CMK (cell line): ENCODE results near the gene SELENOT.
"Not testable (repeated sequence)": the region's sequence is repeated elsewhere in the genome, so short reads cannot be mapped to it uniquely, and the experiment has no call there.

Experiments
- DNase-seq: peaks from one replicate; pipeline ENCODE4 v3.0.0-alpha.2; 2010; ENCODE audit warnings: low read depth

The SELENOT gene, protein sequence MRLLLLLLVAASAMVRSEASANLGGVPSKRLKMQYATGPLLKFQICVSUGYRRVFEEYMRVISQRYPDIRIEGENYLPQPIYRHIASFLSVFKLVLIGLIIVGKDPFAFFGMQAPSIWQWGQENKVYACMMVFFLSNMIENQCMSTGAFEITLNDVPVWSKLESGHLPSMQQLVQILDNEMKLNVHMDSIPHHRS

DNA sequence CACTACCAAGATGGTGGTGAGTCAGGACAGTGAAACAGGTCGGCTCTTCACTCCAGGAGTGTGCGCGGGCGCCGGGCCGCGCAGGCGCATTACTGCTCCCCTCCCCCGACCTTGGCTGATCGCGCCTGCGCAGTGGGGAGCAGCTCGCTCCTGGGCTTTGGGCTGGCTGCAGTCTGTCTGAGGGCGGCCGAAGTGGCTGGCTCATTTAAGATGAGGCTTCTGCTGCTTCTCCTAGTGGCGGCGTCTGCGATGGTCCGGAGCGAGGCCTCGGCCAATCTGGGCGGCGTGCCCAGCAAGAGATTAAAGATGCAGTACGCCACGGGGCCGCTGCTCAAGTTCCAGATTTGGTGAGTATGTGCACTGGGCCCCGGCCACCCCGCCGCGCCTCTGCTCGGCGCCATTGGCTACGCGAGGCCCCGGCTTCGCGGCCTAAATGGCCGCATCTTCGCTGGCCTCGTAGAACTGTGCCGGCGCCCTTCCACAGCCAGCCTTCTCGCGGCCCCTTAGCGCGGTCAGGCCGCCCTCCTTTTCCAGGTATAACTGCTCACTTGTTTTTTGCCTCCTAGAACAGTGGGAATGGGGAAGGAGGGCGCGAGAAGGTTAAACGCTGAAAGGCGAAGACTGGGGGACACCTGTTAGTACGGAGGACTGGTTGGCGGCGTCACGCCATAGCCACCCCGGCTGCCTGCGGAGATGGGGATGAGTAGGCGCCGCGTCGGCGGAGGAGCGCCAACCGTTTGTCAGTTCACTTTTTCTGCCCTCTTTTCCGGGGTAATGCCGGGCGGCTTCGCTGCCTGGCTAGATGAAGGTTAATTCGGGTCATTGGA is at the start of gene SELENOT:
Gene SELENOT, plus strand, starts transcription at position 169 of the 827 bp plus-strand sequence. Its CDS starts 42 bp downstream, at position 211.
- DNase-seq: peak; percentile 88

GRCh38 chr3:150555859-150556436 is 47.2 kb upstream of the SELENOT start:
- no peak for DNase-seq

DNA sequence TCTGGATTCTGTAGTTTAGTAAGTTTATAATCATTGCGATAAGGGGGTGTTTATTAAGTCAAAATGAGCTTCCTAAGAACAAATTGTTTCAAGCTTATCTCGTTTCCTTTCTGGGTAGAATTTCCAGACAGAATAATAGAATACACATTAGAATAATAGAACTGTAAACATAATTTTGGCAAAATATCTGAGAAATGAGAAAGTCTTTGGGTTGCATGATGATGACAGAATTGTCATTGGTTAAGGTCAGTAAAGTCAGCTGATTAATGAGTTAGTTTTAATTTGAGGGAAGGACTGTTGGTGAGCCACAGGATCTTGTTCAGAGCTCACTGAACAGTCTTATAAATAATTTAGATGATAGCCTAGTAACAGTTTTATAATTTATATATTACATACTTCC is 46.3 kb upstream of the SELENOT start:
- no peak for DNase-seq

- no peak for DNase-seq
Measured at GRCh38 chr3:150557725-150558124, 45.4 kb upstream of the SELENOT start.

DNA sequence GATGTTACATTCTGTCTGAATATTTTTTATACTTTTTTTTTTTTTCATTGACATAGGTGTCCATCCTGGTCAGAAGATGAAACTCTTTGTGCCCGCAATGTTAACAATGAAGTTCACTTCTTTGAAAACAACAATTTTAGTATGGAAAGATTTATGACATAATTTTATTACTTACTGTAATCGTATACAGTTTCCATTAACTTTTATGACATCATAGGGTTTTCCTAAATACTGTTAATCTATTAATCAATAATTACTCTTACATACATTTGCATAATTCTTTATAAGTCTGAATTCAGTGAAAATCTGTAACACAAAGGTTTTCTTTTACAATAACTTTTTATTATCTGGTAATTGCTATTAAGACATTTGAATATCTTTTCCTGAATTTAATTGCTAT is 38.9 kb upstream of the SELENOT start:
- DNase-seq: no peak

- no peak for DNase-seq
Measured at GRCh38 chr3:150567328-150567727, 35.8 kb upstream of the SELENOT start.

GRCh38 chr3:150577855-150578254 is 25.3 kb upstream of the SELENOT start:
- DNase-seq: no peak

DNA sequence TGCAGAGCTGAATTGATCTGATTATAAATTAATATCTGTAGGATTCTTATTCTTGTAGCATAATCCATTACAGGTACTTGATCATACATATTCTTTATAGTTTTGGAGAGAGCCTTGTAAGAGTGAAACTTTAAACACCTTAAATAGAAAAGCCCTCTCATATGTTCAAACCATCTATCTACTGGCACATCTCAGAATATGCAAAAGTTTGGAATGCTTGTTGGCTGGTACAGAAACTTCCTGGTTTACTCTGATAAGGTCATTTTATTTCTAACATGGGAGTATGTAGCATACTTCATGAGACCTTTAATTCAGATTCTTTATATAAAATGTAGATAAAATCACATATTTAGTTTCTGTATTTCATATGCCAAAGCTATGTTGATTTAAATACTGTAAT is 21.9 kb upstream of the SELENOT start:
- no peak for DNase-seq

GRCh38 chr3:150582620-150583019 is 20.5 kb upstream of the SELENOT start:
- DNase-seq: no peak

GRCh38 chr3:150583028-150583427 is 20.1 kb upstream of the SELENOT start:
- no peak for DNase-seq

DNA sequence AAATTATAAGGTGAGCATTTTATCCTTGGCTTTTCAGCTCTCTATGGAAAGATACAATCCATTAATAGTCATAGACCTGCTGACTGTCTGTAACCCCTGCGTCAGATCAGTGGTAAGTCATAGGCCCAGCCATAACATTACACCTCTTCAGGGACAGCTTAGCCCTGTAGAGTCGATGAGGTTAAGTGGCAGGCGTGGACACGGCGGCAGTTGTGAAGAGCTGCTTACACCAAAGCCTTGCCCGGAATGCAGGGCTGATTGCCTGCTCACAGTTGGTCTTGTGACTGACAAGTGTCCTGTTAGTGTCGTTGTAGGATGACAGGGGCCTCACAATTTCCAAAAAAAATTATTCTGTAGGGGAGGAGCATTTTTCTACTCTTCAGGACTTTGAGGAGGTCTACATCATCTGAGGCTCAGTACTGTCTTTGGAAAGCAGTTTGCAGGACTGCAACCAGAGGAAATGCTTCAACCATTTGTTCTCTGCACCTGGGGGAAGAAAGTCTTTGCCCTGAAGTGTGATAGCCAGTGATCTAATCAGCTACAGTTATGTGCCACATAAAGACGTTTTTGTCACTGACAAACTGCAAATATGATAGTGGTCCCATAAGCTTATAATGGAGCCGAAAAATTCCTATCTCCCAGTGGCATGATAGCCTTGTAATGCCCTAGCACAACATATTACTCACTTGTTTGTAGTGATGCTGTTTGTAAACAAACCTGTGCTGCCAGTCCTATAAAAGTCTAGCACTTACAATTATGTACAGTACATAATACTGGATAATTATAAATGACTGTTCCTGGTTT is 14.9 kb upstream of the SELENOT start:
- DNase-seq: no peak

GRCh38 chr3:150589759-150590158 is 13.4 kb upstream of the SELENOT start:
- no peak for DNase-seq

- DNase-seq: no peak
Measured at GRCh38 chr3:150594150-150594549, 9.0 kb upstream of the SELENOT start.

DNA sequence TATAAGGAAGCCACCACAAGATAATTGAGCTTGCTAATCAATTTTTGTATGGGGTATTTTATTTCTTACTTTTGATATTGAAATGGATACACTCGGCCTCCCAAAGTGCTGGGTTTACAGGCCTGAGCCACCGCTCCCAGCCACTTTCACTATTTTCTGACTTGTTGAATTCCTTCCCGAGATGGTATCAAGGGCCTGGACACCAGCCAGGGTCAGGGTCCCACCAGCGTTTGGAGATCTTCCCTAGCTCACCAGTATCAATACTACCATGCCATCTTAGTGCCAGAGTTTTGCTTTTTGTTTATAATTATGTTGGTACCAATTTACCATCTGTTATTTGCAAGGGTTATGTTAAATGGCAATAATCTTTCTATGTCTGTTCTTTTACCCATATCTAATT is 5.5 kb upstream of the SELENOT start:
- DNase-seq: no peak

GRCh38 chr3:150599611-150600297 is 3.4 kb upstream of the SELENOT start:
- DNase-seq: no peak

GRCh38 chr3:150600647-150601530 is 2.2 kb upstream of the SELENOT start:
- DNase-seq: not testable (repeated sequence)

- DNase-seq: no peak
Measured at GRCh38 chr3:150602426-150603152, 532 bp upstream of the SELENOT start.

DNA sequence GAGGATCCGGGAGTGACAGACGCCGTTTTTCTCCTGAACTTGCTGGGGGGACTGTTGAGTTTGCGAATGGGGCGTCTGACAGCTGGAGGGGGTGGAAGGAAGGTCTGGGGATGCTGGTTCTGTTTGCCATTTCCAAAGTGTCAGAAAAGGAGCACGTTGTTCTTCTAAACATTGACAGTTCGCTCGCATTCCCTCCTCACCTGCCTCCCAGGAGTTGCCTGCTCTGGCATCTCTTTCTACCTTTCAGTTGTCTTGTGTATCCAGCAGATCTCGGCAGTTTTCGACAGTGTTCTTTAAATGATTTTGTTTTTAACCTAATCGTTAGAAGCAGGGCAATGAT is 829 bp downstream of the SELENOT start:
- DNase-seq: no peak

DNA sequence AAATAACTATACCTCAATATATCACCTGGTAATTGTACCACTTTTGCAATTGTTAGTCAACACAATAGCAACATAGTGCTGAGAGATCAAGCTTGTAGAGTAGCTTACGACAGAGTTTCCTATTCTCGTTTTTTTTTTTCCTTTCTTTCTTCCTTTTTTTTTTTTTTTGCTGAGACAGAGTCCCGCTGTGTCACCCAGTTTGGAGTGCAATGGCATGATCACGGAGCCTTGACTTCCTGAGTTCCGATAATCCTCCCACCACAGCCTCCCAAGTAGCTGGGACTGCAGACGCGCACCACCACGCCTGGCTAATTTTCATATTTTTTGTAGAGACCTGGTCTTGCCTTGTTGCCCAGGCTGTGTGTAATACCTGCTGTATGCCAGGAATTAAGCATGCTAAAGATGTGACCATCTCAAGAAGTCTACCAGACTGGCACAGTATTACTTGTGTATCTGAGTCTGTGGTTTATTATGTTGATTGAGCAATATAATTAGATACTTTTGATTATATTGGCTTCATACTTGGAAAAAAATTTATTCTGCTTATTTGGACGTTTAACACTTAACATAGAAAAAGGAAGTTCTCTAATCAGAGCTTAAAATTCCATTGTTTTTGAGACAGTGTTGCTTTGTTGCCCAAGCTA is 3.0 kb downstream of the SELENOT start:
- DNase-seq: peak; percentile 41
